Osteoblast (primary cell): ENCODE data around the gene MEIG1. TPM values are rescaled to one million over a fixed set of nuclear protein-coding genes. Genes with fewer than 3 reads are reported as not detected.
A peak's percentile ranks its signal among the peaks of the same experiment; 100 is the strongest.

ENCODE experiments used
- DNase-seq: peaks from one replicate; pipeline ENCODE4 v3.0.0; 2011; ENCODE audit warnings: low spot score, mixed read lengths; ENCODE audit not compliant: insufficient read length; ENCODE audit errors: missing footprints
- H2AFZ ChIP-seq: 2 replicates; pipeline ENCODE4 v1.6.0; 2011; ENCODE audit warnings: mild to moderate bottlenecking, low read length
- H3K27ac ChIP-seq: 2 replicates; pipeline ENCODE4 v1.5.1; 2011; ENCODE audit warnings: mild to moderate bottlenecking, low read depth, low read length, moderate library complexity
- H3K27me3 ChIP-seq: 2 replicates; pipeline ENCODE4 v1.6.0; 2012; ENCODE audit warnings: mild to moderate bottlenecking, control low read depth, inconsistent platforms, low read length, moderate library complexity; ENCODE audit not compliant: insufficient read depth
- H3K36me3 ChIP-seq: 2 replicates; pipeline ENCODE4 v1.5.1; 2011; ENCODE audit warnings: mild to moderate bottlenecking, low read length, control low read depth, moderate library complexity; ENCODE audit not compliant: insufficient read depth
- H3K4me1 ChIP-seq: 2 replicates; pipeline ENCODE4 v1.5.1; 2011; ENCODE audit warnings: mild to moderate bottlenecking, low read length, control low read depth, moderate library complexity; ENCODE audit not compliant: insufficient read depth
- H3K4me2 ChIP-seq: 2 replicates; pipeline ENCODE4 v1.6.0; 2011; ENCODE audit warnings: mild to moderate bottlenecking, low read length; ENCODE audit not compliant: insufficient read depth
- H3K4me3 ChIP-seq: fragments of 200-600 bp; sonication (generic); 3 replicates; pipeline ENCODE4 v1.5.1; 2012; ENCODE audit warnings: mild to moderate bottlenecking, low read length, inconsistent platforms; ENCODE audit not compliant: insufficient read depth
- H3K79me2 ChIP-seq: 2 replicates; pipeline ENCODE4 v1.6.0; 2012; ENCODE audit warnings: mild to moderate bottlenecking, low read length, control low read depth, inconsistent platforms; ENCODE audit not compliant: insufficient read depth
- H3K9me3 ChIP-seq: 2 replicates; pipeline ENCODE4 v1.5.1; 2011; ENCODE audit warnings: low read depth, low read length, control low read depth
- H4K20me1 ChIP-seq: 2 replicates; pipeline ENCODE4 v1.6.0; 2012; ENCODE audit warnings: mild to moderate bottlenecking, low read length, control low read depth; ENCODE audit not compliant: insufficient read depth
- CTCF ChIP-seq: IDR thresholded peaks from 2 replicates; pipeline ENCODE4 v1.5.1; 2011; ENCODE audit warnings: mild to moderate bottlenecking, low read depth, low read length, moderate library complexity; ENCODE audit errors: extremely low read depth
- total RNA-seq: library from RNA; depleted of rRNA; stranded (reverse); fragments of >200 nt; gene quantifications from 2 replicates; pipeline ENCODE4 v1.2.3, GENCODE V29; 2012

MEIG1 gene
- total RNA-seq, result 1.2 TPM in 1 of 2 replicates, not detected in the other

GRCh38 chr10:14959221-14960057 is at the start of gene MEIG1:
MEIG1 (plus strand) TSS chr10:14959388; CDS start chr10:14966469, 7,081 bp downstream.
- Histone ChIP-seq H4K20me1 (no peaks in the 10 kb centered on the region), H3K4me2 (peak within 1 kb of the TSS; percentile 100), H3K27me3 (no peaks in the 10 kb centered on the region), H3K36me3 (no peaks in the 10 kb centered on the region), H3K4me1 (peaks cover 6% of the 10 kb centered on the region), H3K9me3 (no peaks in the 10 kb centered on the region), H2AFZ (peak within 1 kb of the TSS; percentile 100), H3K4me3 (peak within 1 kb of the TSS; percentile 92), H3K27ac (peak within 1 kb of the TSS; percentile 96), H3K79me2 (no peaks in the 10 kb centered on the region)
- TF ChIP-seq CTCF, result no peak
- peak; percentile 98 for DNase-seq

GRCh38 chr10:14910953-14911352 is 48.2 kb upstream of the MEIG1 start:
- no peak overlapping the region for H3K27ac ChIP-seq
- no peak for DNase-seq
- TF ChIP-seq CTCF, result no peak

GRCh38 chr10:14911801-14912200 is 47.4 kb upstream of the MEIG1 start:
- Histone ChIP-seq H3K4me1 (no peaks in the 10 kb centered on the region), H3K36me3 (peaks cover 59% of the 10 kb centered on the region), H3K4me2 (no peak overlapping the region), H3K4me3 (no peak overlapping the region), H3K27ac (no peak overlapping the region), H3K79me2 (peaks cover 10% of the 10 kb centered on the region), H2AFZ (no peak overlapping the region), H4K20me1 (no peaks in the 10 kb centered on the region), H3K27me3 (no peaks in the 10 kb centered on the region), H3K9me3 (no peaks in the 10 kb centered on the region)
- no peak for TF ChIP-seq CTCF
- DNase-seq, result no peak

More at GRCh38 chr10:14910953-14911352, 48.2 kb upstream of the MEIG1 start:
- H3K4me1 ChIP-seq, result no peaks in the 10 kb centered on the region
- no peak overlapping the region for H3K4me2 ChIP-seq
- H2AFZ ChIP-seq, result no peak overlapping the region
- no peaks in the 10 kb centered on the region for H3K9me3 ChIP-seq
- H3K36me3 ChIP-seq, result peaks cover 57% of the 10 kb centered on the region
- H3K27me3 ChIP-seq, result no peaks in the 10 kb centered on the region
- peaks cover 10% of the 10 kb centered on the region for H3K79me2 ChIP-seq
- H3K4me3 ChIP-seq, result no peak overlapping the region
- H4K20me1 ChIP-seq, result no peaks in the 10 kb centered on the region

- no peak overlapping the region for H2AFZ ChIP-seq
- H3K4me2 ChIP-seq, result no peak overlapping the region
- H3K4me1 ChIP-seq, result no peaks in the 10 kb centered on the region
- DNase-seq, result no peak
- H3K4me3 ChIP-seq, result no peak overlapping the region
- H3K36me3 ChIP-seq, result peaks cover 47% of the 10 kb centered on the region
- no peak for TF ChIP-seq CTCF
- no peaks in the 10 kb centered on the region for H4K20me1 ChIP-seq
- no peaks in the 10 kb centered on the region for H3K27me3 ChIP-seq
- no peaks in the 10 kb centered on the region for H3K9me3 ChIP-seq
- peaks cover 6% of the 10 kb centered on the region for H3K79me2 ChIP-seq
- H3K27ac ChIP-seq, result no peak overlapping the region
Observed at GRCh38 chr10:14916600-14916999, 42.6 kb upstream of the MEIG1 start.
